SK-N-SH (cell line): ENCODE measurements around the gene EPB41L5.

ENCODE experiments used
- EP300 ChIP-seq, 2 experiments: IDR thresholded peaks; 2 replicates each; pipeline versions ENCODE4 v1.4.0 to v1.6.1; 2012; ENCODE audit warnings: borderline replicate concordance in 1 of 2, low read depth in 1 of 2, low read length in 1 of 2
- GATA2 ChIP-seq: sonication (generic); formaldehyde crosslinking; IDR thresholded peaks from 2 replicates; pipeline ENCODE4 v1.5.0; 2020; ENCODE audit warnings: mild to moderate bottlenecking, missing genetic modification reagents
- SIN3A ChIP-seq: IDR thresholded peaks from 2 replicates; pipeline ENCODE4 v1.6.1; 2012; ENCODE audit warnings: low read depth, mild to moderate bottlenecking, low read length, moderate library complexity, borderline replicate concordance
- TAF1 ChIP-seq: IDR thresholded peaks from 2 replicates; pipeline ENCODE4 v1.6.1; 2012; ENCODE audit warnings: low read depth, mild to moderate bottlenecking, low read length, moderate library complexity, borderline replicate concordance
- TF ChIP-seq, protein P1 (sequence below): IDR thresholded peaks from 2 replicates; pipeline ENCODE4 v1.4.0; 2012; ENCODE audit warnings: low read depth, borderline replicate concordance
- TF ChIP-seq, protein P2 (sequence below): IDR thresholded peaks from 2 replicates; pipeline ENCODE4; 2012
- TF ChIP-seq, protein P3 (sequence below): fragments of 200-600 bp; sonication (generic); IDR thresholded peaks from 2 replicates; pipeline ENCODE4 v1.6.1; 2017; ENCODE audit warnings: antibody characterized with exemption, mild to moderate bottlenecking, moderate library complexity

DNA sequence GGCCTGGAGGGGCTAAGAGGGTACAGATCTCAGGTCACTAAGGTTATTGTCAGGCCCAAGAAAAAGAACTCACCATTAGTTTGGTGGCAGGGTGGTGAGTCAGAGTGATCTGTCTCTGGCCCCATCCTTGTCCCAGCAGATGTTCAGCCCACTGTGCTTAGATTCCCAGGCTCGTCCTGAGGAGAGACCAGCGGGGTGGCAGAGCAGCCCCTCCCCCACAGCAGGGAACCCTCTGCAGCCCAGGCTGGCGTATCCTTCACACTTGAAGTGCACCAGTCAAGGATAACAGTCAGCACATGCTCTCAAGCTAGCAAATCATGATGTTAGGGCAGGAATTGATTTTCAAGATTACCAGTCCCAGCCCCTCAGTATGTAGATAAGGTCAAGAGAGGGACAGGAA, 167.2 kb downstream of the EPB41L5 start:
- TF ChIP-seq, protein P1, sequence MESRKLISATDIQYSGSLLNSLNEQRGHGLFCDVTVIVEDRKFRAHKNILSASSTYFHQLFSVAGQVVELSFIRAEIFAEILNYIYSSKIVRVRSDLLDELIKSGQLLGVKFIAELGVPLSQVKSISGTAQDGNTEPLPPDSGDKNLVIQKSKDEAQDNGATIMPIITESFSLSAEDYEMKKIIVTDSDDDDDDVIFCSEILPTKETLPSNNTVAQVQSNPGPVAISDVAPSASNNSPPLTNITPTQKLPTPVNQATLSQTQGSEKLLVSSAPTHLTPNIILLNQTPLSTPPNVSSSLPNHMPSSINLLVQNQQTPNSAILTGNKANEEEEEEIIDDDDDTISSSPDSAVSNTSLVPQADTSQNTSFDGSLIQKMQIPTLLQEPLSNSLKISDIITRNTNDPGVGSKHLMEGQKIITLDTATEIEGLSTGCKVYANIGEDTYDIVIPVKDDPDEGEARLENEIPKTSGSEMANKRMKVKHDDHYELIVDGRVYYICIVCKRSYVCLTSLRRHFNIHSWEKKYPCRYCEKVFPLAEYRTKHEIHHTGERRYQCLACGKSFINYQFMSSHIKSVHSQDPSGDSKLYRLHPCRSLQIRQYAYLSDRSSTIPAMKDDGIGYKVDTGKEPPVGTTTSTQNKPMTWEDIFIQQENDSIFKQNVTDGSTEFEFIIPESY: no peak
- TF ChIP-seq TAF1 (no peak), EP300 (IDR thresholded peaks at IDR 0.05; ENCODE audit: borderline replicate concordance in 1 of 2, low read depth in 1 of 2, low read length in 1 of 2) (no peak), SIN3A (no peak), GATA2 (no peak)
- TF ChIP-seq, protein P2, sequence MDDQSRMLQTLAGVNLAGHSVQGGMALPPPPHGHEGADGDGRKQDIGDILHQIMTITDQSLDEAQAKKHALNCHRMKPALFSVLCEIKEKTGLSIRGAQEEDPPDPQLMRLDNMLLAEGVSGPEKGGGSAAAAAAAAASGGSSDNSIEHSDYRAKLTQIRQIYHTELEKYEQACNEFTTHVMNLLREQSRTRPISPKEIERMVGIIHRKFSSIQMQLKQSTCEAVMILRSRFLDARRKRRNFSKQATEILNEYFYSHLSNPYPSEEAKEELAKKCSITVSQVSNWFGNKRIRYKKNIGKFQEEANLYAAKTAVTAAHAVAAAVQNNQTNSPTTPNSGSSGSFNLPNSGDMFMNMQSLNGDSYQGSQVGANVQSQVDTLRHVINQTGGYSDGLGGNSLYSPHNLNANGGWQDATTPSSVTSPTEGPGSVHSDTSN: no peak
- TF ChIP-seq, protein P3, sequence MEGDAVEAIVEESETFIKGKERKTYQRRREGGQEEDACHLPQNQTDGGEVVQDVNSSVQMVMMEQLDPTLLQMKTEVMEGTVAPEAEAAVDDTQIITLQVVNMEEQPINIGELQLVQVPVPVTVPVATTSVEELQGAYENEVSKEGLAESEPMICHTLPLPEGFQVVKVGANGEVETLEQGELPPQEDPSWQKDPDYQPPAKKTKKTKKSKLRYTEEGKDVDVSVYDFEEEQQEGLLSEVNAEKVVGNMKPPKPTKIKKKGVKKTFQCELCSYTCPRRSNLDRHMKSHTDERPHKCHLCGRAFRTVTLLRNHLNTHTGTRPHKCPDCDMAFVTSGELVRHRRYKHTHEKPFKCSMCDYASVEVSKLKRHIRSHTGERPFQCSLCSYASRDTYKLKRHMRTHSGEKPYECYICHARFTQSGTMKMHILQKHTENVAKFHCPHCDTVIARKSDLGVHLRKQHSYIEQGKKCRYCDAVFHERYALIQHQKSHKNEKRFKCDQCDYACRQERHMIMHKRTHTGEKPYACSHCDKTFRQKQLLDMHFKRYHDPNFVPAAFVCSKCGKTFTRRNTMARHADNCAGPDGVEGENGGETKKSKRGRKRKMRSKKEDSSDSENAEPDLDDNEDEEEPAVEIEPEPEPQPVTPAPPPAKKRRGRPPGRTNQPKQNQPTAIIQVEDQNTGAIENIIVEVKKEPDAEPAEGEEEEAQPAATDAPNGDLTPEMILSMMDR: no peak
